ENCODE measurements around the gene LPCAT3.

DNA sequence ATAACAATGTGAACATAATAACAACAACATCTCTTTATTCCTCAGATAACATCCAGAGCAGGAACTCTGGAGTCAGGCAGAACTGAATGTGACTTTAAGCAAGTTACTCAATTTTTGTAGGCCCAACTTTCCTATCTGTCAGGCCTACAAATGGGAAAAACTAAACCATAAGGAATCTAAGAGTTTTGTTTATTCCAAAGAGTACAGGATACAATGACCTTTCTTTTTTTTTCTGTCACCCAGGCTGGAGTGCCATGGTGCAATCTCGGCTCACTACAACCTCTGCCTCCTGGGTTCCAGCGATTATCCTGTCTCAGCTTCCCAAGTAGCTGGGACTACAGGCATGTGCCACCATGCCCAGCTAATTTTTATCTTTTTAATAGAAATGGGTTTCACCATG, 9.4 kb downstream of the LPCAT3 start:
- TF ChIP-seq EZH2 (IDR thresholded peaks at IDR 0.05; ENCODE audit: insufficient read depth, poor library complexity, severe bottlenecking) (no peak), EZH2phosphoT487 (IDR thresholded peaks at IDR 0.05; ENCODE audit: insufficient read depth, low read depth) (no peak)
